ENCODE data around the gene CPNE5. TPM values are rescaled to one million over a fixed set of nuclear protein-coding genes. Genes with fewer than 3 reads are reported as not detected.

The CPNE5 gene
- total and polyA plus RNA-seq, 9 of the 15 experiments (the other 6 are each of a cell fraction or from before 2014, with no cell fraction given) = 0.14 to 1.0 (median 0.46) TPM; not detected in 2

- TF ChIP-seq U2AF1 (optimal IDR thresholded peaks at IDR 0.05; ENCODE audit: low read depth, low read length) (no peak), EHMT2 (IDR thresholded peaks at IDR 0.05) (peak; percentile 80), STAT5B (CRISPR knock-in tag; IDR thresholded peaks at IDR 0.05) (no peak), SMAD1 (IDR thresholded peaks at IDR 0.05; ENCODE audit: low read depth, low read length, partially characterized antibody) (no peak), FOXJ2 (tag; IDR thresholded peaks at IDR 0.05) (peak; percentile 57; the same call in 1 of the 2 replicates), HMGXB4 (CRISPR knock-in tag; IDR thresholded peaks at IDR 0.05) (no peak), ZNF395 (CRISPR knock-in tag; IDR thresholded peaks at IDR 0.05) (peak; percentile 82), KAT8 (IDR thresholded peaks at IDR 0.05; ENCODE audit: low read depth) (0 out of 2 replicates have a peak, but pooled peaks have one; percentile 27), HSF4 (CRISPR knock-in tag; IDR thresholded peaks at IDR 0.05; ENCODE audit: borderline replicate concordance) (no peak; the same call in 1 of the 2 replicates), MXI1 (IDR thresholded peaks at IDR 0.05; ENCODE audit: low read depth, low read length) (0 out of 2 replicates have a peak, but pooled peaks have one; percentile 51), ZNF778 (CRISPR knock-in tag; IDR thresholded peaks at IDR 0.05) (no peak), MLLT1 (IDR thresholded peaks at IDR 0.05) (peak in 1 of 2 experiments; percentile 40; a peak in 3 of 4 replicates), ZSCAN32 (CRISPR knock-in tag; IDR thresholded peaks at IDR 0.05) (no peak), ZNF436 (CRISPR knock-in tag; IDR thresholded peaks at IDR 0.05) (no peak), NCOA4 (IDR thresholded peaks at IDR 0.05; ENCODE audit: partially characterized antibody) (no peak), ZNF146 (CRISPR knock-in tag; IDR thresholded peaks at IDR 0.05; ENCODE audit: unreplicated experiment) (no peak), RBM34 (IDR thresholded peaks at IDR 0.05; ENCODE audit: borderline replicate concordance, insufficient read depth, low read length) (no peak), XRCC5 (IDR thresholded peaks at IDR 0.05; ENCODE audit: low read depth, low read length) (peak; percentile 51; the same call in 1 of the 2 replicates), ATF7 (IDR thresholded peaks at IDR 0.05) (peak; percentile 75; the same call in 1 of the 2 replicates), BACH1 (tag; IDR thresholded peaks at IDR 0.05) (peak; percentile 97), HNRNPH1 (optimal IDR thresholded peaks at IDR 0.05; ENCODE audit: low read depth, low read length) (no peak), DLX4 (CRISPR knock-in tag; IDR thresholded peaks at IDR 0.05) (no peak), ZNF76 (CRISPR knock-in tag; IDR thresholded peaks at IDR 0.05; ENCODE audit: borderline replicate concordance) (no peak; the same call in 1 of the 2 replicates), ZNF354B (CRISPR knock-in tag; IDR thresholded peaks at IDR 0.05) (no peak), TBP (optimal IDR thresholded peaks at IDR 0.05; ENCODE audit: low read depth, low read length) (peak; percentile 68)
Observed at GRCh38 chr6:36862164-36862847, 23.1 kb upstream of the CPNE5 start (continued).
